Activated CD8-positive, alpha-beta memory T cell treated with anti-CD3 and anti-CD28 coated beads, Interleukin-2, amount 50 U/mL, for 1 hour (primary cell): ENCODE measurements around the gene ITPK1.

Source experiments
- DNase-seq: peaks from one replicate; pipeline ENCODE4 v3.0.0-alpha.2; 2020; ENCODE audit errors: extremely low read depth

Gene ITPK1

DNA sequence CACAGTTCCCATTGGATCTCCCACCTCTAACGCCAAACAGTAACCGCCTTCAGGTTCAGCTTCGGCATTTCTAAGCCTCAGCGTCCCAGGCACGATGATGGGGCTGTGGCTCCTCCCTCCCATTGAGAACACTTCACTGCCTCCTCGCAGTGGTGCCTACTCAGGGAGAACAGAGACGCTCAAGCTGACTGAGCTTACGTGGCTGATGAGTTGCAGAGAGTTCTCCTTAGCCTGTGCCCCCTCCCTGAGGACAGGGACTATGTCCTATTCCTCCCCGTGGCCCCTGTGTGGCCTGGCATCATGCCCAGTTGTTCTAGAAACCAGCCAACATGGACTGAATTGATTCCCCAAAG lies 87.0 kb downstream of the ITPK1 start:
- no peak for DNase-seq

DNA sequence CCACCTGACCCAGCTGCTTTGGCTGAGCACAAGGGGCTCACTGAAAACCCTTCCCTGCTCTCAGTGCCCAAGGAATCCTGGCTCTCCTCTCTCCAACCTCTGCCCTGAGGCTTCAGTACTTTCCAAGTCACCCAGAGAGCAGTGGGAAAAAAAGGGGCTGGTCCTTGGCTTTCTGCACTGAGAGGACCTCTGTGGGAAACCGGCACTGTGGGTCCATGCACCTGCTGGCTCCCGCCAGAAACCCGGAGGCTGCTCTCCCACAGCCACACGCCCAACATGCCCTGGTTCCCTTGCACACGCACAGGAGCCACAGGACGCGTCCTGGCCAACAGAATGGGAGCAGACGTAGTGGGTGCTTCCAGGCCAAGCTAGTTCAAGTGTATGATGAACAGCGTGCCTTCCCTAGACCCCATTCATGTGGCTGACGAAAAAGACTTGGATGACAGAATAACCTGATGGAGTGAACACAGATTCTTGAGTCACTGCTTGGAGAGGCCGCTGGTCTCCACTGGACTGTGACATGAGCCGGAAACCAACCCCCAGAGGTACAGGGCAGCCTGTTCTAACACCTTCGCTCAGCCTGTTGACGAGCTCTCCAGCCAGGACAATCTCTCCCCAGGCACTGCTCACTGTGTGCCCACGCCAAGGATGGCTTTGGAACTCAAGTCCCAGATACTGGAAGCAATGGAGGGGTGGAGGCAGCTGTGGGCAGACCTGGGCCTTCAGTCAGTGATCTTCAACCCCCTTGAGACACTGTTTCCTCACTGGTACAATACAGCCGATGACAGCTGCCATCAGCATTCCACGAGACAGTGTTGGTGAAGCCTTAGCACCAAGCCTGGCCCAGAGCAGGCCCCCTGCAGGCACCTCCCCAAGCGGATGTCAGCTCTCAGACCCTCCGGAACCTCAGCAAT lies 87.7 kb downstream of the ITPK1 start:
- DNase-seq: no peak

DNA sequence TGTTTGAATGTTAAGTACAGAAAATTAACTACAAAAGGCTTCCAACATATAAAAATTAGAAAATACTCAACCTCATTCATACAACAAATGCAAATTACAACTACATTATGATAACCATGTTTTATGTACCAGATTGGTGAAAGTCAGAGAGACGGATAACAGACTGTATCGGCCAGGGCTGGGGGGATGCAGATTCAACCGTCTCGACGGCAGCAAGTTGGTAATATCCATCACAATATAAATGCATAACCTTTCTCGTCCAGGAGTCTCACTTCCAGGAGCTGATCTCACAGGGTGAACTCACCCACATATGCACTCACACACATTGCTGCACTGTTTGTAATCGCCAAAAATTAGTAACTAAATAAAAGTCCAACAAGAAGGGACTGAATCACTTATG lies 89.4 kb downstream of the ITPK1 start:
- DNase-seq: no peak

DNA sequence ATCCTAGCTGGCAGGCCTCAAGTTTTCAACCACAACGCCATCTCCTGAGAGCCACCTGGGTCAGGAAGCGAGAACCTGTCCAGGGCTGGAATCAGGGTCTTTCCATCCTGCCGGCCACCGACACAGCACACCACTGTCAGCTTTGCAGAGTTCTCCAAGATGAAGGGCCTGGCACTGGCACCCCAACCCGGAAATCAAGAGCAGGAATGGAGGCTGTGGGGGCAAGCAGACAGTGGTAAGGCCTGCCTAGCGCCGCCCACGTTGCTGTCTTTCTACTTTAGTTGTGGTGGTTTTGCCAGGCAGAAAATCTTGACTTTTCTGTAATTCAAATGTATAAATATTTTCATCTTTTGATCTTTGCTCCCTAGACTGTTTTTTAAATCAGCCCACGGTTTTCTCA lies 90.7 kb downstream of the ITPK1 start:
- no peak for DNase-seq

DNA sequence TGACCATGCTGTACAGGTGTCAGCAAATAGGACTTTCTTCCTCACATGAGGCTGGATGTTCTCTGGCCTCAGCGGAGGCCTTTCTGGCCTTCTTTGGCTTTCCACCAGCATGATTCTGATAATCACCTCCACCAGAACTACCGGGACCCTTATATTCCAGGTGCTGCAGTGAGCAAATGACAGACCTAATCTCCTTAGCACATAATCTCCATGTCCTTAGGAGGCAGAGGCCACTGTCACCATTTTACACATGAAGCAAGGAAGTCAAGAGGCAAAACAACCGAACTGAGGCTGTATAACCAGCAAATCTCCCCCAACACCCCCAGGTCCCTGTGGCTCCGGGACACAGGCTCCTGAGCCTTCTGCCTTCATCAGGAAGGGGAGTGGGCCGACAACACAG lies 91.2 kb downstream of the ITPK1 start:
- DNase-seq: no peak

DNA sequence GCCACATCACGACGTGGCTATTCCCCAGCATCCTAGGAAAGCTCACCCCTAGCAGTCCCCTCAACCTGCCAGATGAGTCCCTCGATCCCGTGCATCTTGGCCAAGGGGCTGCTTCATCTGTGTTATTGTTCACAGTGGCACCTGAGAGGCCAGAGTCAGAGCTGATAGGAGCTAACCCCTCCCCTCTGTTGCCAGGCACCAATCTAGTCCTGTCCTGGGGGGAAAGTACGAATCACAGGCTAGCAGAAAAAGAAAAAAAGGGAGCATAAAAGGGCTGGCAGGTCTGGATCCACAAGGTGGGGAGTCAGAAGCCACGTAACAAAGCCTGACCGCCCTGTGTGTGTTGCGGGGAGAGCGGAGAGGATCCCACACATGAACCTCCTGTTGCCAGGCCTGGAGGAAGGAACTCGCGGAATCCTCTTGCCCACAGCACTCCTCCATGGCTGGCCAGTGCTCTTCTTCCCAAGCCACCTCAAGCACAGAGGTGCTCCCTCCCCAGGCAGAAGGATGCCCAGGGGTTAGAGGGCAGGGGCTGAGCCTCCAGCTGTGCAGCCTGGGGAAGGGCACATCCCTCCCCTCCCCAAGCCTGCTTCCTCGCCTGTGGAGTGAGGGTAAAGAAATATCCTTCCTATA lies 91.8 kb downstream of the ITPK1 start:
- DNase-seq: no peak

DNA sequence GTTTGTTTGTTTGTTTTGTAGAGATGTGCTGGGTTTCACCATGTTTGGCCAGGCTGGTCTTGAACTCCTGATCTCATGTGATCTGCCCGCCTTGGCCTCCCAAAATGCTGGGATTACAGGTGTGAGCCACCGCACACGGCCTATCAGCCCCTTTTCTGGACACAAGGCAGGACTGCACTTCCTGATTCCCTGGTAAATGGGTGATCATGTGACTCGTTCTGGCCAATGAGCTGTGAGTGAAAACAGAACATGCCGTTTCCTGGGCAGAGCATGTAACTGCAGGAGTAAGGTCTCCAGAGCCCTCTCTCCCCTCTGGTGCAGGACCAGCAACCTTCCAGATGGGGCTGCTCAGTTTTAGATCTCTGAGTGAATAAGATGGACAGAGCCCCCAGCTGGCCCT lies 92.7 kb downstream of the ITPK1 start:
- DNase-seq: no peak

DNA sequence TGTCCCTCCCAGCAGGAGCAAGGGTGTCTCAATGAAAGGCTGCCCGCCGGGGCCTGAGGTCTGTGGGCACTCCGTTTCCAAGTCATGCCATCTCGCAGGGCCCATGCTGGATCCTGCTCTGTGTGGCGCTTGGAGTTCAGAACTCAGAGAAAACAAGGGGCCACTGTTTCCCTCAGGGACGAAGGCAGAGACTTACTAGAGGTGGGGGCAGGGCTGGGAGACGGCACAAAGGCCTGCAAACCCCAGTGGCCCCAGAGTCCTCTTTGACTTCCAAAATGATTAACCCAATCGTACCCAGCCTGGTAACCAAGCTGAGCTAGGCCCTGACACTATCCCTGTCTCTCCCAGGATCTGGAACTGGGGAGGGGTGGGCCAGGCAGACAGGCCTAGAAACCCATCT lies 95.8 kb downstream of the ITPK1 start:
- DNase-seq: no peak

DNA sequence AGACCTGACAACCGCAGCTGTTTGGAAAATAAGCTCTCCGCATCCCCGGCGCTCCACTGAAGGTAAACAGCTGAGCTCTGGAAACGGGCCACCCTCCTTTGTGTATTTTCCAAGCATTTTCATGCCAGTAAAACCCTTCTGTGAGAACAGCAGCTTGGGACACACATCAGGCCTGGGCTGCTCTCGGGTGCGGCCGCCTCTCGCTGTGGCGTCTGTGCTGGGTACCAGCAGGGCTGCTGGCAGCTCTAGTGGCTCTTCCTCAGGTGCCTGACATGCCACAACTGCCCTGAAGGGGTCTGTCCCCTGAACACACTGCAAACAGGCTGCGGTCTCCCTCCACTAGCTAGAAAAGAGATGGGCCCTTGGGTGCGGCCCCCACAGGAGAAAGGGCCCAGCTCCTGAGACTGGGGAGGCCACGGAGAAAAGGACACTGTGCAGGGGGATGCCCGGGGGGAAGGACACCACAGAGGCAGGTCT lies 96.3 kb downstream of the ITPK1 start:
- DNase-seq: no peak

DNA sequence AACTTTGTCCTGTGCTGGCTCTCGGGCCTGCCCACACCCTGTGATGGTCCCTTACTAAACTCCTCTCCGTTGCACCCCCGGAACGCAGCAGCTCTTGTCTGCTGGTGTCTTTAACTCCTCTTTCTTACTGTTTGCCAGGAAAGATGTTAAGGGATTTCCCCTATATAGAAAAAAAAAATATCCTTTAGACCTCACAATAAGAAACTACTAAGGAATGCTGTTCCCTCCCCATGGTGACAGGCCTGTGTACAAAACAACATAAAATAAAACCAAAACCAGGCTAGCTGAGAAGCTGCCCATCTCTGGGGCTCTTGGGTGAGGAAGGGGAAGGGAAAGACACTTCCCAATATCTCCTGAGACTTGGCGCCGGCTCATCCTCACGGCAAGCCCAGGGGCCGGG lies 97.4 kb downstream of the ITPK1 start:
- DNase-seq: no peak

DNA sequence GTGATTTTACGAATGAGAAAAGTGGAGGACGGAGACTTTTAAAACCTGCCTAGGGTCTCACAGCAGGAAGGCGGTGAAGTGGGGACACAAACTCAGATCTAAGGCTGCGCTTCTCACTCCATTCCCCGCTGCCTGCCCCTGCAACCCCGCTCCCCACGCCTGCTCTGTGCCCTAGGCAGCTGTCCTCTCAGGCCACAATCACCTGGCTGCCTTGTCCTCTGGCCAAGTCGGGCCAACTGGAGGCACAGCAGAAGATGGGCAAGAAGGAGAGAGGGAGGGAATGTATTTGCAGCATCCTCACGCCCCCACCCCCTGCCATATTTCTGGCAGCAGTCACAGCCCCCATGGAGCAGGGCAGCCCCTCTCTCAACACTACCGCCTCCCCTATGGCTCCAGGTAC lies 97.8 kb downstream of the ITPK1 start:
- DNase-seq: no peak

DNA sequence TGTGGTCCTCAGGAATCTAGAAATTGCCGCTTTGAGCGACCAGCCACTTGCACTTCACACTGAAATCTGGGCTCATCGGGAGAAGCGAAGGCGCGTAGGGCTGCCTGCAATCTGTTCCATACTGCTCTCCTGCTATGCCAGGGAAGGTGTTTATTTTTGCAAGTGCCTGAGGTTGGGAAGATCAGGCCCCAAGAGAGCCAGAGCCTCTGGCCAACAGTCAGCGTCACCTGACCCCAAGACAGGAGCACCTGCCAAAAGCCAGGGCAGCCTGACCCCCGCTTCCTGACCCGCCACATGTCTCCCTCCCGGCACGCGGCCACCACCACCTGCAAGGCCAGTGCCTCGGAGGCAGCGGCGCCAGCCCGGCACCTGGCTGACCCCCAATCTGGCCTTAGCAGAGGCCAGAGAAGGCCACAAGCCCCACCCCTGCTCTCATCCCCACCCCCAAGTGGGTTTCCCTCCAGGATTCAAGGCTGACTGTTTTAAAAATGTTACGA lies 98.4 kb downstream of the ITPK1 start:
- no peak for DNase-seq

DNA sequence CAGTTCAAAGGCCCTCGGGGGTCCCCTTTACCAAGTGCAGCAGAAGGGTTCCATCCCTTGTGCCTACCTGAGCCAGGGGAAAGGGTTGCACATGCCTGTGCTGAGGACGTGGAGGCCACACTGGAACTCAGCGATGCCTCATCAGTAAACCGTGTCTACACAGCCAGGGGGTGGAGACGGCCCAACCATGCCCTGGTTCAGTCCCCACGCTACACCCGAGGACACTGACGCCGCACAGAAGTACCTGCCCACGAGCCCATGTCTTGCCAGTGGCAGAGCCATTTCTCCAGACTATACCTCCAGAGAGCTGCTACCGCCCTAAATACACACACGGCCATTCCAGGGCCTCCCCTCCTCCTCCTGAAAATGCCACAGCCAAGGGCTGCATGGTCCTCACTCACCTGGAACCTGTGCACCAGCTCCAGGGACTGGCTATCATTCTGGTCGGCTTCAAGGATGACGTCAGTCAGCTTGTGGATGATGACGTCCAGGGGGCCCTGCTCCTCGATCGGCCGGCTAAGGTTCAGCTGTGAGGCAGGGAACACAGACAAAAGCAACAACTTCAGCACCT lies 99.4 kb downstream of the ITPK1 start:
- no peak for DNase-seq

DNA sequence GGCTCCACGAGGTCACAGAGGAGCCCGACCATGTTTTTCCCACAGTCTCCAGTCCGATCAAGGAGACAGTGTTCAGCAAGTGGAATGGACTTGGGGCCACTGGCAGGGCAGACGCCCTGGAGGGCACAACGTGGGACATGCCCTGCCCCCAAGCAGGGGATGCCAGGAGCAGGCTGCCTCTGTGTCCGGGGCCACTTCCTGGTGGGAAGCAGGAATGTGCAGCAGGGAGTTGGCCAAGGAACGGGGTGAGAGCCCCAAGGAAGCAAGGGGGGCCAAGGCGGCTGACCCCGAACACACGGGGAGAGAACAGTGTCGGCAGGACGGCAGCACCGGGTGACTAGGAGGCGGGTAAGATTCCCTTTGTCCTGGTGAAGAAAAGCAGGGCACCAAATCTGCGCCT lies 100.2 kb downstream of the ITPK1 start:
- no peak for DNase-seq

DNA sequence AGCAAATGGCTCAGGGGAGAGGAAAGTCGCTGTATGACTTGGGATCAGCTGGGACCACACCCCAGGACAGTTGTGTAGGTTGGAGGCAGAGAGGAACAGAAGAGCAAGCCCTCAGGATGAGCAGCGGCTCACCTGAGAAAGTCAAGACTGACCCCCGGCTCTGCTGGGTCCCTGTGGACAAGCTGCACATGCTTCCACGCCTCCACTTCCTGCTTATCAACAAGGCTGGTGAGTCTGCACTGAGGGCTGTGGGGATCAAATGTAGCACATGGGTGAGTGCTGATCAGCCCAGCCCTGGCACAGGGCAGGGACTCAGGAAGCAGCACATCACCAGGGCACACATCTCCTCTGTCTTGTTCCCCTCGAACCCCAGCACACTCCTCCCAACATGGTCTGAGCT lies 100.7 kb downstream of the ITPK1 start:
- DNase-seq: no peak

DNA sequence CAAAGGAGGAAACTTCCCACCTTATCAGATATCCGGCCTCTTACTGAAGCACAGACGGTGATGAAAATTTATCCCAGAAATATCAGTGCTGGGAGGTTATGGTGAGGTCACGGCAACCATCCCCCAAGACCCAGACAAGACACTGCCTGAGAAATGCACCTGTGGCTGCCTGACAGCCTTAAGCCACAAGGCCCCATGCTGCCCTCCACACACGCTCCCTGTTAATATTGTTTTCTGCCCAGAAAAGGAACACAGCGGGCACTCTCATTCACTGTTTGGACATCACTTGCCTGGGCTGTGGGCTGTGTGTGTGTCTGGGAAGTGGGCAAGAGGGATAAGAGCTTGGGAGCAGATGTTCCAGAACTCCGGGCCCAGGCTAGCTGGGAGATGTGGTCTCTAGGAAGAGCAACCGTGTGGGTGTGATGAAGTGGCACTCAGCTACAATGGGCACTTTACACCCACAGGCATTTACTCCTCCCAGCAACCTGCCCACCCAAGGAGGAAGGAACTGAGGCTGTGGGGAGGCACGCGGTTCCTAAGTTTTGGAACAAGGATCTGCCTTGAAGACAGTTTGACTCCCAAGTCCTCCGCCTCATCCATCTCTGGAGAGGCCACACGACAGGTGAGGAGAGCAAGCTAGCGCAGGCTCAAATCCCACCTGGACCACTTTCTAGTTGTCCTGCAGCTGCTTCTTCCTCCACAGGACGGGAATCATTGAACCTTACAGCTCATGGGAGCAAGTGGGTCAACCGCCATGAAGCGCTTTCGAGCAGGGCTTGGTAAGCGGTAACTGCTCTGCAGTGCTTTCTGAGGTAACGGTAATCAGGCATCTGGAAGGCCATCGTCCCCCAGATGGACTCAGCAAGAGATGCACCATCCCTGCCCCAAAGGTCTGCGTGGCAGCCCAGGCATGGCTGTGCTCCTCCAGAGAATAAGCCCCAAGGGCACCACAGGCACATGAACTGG lies 101.4 kb downstream of the ITPK1 start:
- DNase-seq: no peak

DNA sequence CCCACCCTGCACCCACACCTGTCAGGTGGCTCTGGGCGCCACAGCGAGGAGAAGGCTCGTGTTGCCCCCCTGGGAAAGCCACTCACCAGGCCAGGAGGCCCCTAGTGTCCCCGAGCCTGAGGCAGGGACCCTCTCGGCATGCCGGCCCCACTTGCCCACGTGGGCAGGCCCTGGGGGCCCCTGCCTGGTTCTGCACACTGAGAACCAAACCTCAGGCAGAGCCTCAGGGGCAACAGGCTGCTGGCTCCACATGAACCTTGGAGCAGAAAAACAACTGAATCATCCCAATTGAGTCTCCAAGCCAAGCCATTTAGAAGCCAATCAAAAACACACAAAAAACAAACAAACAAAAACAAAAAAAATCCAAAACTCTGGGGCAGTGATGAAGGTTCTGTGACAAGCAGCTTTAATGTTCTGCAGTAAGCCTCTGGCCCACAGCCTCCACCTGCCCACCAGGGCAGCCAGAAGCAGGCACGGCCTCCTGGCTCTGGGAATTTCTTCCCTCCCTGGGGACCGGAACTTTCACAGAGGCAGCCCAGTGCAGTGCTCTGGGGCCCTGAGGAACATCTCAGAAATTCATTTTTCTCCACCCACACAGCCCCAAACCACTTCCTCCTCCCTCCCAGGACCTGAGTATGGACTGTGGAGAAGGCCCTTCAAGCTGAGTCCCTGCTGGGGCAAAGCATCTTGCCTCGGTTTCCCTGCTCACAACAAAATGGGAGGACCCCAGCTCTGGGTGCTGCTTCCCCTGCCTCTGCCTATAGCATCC lies 102.6 kb downstream of the ITPK1 start:
- no peak for DNase-seq

DNA sequence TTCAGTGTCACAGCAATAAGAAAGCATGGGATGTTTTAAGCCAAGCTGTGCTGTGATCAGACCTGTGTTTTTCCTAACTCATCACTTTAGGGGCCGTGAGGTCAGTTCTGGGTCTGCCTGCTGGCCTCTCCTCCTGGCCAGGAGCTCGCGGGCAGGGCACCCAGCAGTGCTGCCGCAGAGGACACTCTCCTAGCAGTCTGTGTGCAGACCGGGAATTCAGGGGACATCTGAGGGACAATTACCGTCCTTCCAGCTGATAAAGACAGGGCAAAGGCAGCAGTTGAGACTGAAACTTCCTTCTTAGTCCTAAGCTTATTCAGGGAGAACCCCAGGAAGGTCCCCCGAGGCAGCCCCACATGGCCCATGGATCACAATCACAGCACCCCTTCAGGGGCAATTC lies 103.2 kb downstream of the ITPK1 start:
- DNase-seq: no peak

DNA sequence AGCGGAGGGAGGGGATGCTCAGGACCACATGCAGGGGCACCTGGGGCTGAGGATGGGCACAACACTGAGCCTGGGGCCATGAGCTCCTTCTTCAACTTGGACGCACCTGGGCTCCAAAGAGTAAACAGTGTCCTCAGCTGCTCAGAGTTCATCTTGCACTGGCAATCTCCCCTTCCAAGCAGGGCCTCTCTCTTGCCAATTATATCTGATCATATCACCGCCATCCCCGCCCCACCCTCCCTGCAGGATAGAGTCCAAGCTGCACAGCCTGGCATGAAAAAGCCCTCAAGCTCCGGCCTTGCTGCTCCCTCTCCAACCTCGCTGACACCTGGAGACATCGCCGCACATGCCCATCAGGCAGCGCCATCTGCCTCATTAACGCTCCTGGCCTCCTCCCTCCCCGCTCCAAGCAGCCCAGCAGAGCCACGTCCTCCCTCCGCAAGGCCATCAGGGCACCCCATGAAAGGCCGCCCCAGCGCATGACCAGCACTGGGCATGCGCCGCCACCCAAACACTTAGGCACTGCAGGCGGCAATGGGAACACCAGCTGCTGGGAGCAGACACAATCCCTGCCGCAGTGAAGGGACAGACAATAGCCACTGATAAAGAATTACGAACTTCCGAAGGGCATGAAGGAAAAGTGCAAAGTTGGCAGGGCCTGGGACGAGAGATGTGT lies 103.9 kb downstream of the ITPK1 start:
- DNase-seq: no peak

DNA sequence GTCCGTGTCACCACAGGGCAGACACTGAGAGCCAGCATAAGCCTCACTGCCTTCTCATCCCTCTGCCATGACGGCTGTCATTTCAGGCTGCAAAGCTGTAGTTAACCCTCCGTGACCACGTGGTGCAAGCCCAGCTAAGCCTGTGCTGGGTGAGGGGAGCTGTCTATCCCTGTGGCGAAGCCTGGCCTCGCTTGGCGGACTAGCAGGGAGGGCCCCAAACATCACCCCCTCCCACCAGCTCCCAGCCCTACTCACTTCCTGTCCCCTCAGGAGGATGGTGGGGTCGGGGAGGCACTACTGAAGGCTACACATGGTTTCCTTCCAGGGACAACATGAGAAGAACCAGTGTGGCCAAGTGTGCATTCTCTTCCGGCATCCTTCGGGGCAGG lies 104.6 kb downstream of the ITPK1 start:
- no peak for DNase-seq
